Adrenal gland (tissue), 5 donors: ENCODE measurements around the gene OR9A2.

Source experiments
- CTCF ChIP-seq, 6 experiments: fragments of 450-650 bp in 4 of 6; fragments of 200-600 bp in 2 of 6; sonication (generic) in 1 of 6; IDR thresholded peaks; 1 replicate in 5 of 6; 2 replicates in 1 of 6; pipeline versions ENCODE4 v1.5.1 to v1.8.0; 2016 to 2021; ENCODE audit warnings: antibody characterized with exemption in 6 of 6, mild to moderate bottlenecking in 2 of 6, moderate library complexity in 1 of 6
- POLR2A ChIP-seq, 2 donors: fragments of 450-650 bp; IDR thresholded peaks; one replicate each; pipeline ENCODE4 v1.6.1; 2017; ENCODE audit warnings: antibody characterized with exemption in 2 of 2, mild to moderate bottlenecking in 2 of 2, moderate library complexity in 1 of 2
- donor health status: DM: no; HTN: no; CAD: no.

DNA sequence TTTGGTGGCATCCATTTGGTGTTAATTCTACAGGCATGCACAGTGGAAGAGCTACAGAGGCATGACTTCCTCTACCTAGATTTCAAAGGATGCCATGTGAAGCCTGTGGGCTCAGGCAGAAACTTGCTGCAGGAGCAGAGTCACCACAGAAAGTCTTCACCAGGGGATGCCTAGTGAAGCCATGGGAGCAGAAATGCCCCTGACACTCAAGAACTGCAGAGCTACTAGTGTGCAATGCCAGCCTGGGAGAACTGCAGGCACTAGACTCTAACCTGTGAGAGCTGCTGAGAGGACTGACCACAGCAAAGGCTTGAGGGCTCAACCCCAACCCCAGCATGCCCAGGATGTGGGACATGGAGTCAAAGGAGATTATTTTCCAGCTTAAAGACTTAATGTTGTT is 3.9 kb downstream of the OR9A2 start:
- no peak for TF ChIP-seq CTCF (IDR thresholded peaks at IDR 0.05)
- TF ChIP-seq POLR2A (IDR thresholded peaks at IDR 0.05): no peak
